GM18520 (cell line): Measurements from ENCODE around the gene MAEA.
"Not testable (repeated sequence)": the region's sequence is repeated elsewhere in the genome, so short reads cannot be mapped to it uniquely, and the experiment has no call there.

ENCODE experiments used
- ATAC-seq: cut with Tn5 transposase; IDR thresholded peaks from one replicate; pipeline ENCODE4 v1.9.1; 2021; ENCODE audit not compliant: unreplicated experiment

Gene MAEA

DNA sequence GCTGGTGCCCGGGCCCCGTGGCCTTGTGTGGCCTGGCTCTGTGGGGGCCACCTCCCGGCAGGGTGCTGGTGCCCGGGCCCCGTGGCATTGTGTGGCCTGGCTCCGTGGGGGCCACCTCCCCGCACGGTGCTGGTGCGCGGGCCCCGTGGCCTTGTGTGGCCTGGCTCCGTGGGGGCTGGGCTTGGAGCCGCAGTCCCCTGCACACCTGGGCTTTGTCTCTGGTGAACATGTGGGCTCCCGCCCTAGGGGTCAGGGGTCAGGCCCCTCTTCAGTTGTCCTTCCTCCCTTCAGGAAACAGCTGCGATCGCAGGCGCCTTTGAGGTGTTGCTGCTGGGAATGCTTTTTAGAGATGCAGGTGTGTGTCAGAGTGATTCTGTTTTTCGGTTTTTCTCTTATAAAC, 74.5 kb downstream of the MAEA start:
- ATAC-seq: no peak

DNA sequence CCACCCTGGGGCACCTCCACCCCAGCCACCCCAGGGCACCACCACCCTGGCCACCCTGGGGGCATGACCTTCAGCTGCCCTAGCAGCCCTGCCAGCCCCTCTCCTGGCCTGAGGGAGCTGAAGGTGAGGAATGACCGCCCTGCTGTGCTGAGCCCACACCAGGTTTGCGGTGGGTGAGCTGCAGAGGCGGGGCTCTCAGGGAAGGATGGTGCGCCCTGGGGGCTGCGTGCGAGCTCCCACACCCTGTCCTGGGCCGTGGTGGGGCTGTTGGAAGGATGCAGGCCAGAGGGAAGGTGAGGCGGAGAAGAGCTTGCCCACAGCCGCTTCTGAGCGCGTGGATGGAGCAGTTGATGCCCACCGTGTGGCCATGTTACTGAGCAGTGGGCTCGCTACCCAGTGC, 75.1 kb downstream of the MAEA start:
- ATAC-seq: no peak

DNA sequence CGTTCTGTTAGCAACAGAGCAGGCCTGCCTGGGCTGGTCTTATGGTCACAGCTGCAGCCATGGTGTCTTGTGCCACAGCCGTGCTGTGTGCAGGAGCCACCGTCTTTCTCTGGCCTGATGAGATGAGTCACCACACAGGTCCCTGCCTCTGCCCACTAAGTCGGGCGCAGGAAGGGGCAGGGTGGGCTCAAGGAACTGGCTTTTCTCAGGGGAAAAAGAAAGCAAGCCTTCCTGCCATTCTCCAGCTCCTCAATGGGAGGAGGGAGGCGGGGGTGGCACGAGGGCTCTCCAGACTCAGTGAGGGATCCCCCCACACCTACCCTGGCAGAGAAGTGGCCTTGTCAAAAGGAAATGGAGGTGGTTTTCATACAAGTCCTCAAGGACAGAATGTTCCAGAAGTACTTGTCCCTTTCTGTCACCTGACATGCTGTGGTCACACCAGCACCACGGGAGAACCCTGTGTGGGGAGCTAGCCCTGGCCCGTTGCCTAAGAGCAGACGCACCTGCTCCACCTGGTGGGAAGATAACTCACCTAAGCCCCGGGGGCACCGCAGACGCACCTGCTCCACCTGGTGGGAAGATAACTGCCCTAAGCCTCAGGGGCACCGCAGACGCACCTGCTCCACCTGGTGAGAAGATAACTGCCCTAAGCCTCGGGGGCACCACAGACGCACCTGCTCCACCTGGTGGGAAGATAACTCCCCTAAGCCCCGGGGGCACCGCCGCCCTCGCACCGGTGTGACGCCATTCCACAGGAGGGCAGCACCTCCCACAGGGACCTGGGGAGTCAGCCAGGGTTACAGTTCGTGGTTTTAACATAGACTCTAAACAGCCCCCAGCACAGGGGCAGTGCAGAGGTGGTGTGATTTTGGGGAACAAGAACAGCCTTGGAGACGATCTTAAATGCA, 75.8 kb downstream of the MAEA start:
- no peak for ATAC-seq

DNA sequence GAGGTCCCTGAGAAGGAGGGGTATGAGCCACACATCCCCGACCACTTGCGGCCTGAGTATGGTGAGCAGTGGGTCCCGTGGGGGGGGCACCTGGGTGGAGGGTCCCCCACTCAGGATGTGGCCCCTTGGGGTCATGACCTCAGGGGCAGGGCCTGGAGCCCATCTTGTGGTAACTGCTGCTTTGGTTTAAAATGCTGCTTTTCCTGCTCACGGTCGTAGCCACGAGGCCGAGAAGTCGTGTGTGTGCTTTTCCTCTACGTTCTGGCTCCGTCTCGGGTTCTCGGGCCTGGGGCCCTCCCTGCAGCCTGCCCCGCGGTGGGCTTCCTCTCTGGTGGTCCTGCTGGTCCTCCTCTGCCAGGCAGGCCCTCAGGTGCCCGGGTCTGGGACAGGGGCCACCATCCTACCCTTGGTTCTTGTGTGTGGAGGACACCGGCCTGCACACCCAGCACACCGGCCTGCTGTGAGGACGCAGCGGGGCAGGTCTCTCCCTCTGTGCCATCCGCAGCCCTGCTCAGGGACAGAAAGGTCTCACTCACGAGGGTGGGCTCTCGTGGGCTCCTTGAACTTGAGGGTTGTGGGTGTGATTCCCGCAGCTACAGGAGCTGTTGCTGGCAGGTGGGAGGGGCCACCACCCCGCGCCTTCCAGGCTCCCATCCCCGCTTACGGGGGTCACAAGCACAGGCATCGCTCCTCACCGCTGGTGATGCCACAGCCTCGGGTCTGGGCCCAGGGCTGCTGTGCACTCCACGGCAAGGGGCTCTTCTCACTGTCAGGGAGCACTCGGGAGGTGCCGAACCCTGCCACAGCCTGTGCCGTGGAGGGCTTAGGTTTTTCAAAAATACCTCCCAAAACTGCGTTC, 76.9 kb downstream of the MAEA start:
- ATAC-seq: no peak

DNA sequence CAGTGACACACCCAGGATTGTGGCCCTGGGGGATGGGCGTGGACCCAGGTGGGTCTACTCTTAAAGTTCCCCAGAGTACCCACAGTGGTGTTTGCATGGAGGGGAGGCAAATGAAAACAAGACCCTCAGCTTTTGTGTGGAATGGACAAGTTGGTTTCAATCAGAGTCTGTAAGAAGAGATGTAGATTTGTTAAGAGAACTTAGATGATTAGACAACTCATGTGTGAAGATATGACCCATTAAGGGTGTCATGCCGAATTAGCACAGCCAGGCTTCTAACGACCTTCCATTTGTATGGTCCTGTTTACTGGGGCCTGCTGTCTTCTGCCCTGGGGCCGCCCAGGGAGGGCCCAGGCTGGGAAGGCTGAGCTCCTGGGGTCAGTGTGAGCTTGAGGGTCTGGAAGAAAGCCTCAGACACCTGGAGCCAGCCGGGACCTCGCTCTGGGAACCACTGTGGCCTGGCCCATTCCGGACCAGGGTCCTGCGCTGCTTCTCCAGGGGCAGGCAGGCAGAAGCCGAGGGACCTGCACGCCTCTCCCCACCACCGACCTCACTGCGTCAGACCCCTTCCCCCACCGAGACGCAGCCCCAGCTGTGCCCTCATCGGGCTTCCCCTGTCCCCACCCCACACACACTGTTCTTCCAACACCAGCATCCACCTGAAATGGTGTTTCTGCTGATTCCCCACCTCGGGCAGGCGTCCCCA, 77.7 kb downstream of the MAEA start:
- no peak for ATAC-seq

DNA sequence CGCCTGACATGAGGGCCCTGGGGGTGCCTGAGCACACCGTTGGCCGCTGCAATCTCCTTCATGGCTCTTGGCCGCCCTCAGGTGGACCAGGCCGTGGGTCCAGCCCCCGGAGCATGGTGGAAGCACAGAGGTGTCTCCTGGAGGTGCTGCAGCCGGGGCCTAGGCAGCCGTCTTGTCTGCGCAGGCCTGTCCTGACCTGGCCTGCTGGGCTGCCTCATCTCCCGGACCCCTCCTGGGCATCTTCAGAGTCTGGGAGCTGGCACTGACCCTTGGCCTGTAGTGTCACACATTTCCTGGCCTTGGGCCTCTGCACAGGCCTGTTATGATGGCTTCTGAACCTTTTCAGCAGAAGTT, 78.2 kb downstream of the MAEA start:
- ATAC-seq: no peak

DNA sequence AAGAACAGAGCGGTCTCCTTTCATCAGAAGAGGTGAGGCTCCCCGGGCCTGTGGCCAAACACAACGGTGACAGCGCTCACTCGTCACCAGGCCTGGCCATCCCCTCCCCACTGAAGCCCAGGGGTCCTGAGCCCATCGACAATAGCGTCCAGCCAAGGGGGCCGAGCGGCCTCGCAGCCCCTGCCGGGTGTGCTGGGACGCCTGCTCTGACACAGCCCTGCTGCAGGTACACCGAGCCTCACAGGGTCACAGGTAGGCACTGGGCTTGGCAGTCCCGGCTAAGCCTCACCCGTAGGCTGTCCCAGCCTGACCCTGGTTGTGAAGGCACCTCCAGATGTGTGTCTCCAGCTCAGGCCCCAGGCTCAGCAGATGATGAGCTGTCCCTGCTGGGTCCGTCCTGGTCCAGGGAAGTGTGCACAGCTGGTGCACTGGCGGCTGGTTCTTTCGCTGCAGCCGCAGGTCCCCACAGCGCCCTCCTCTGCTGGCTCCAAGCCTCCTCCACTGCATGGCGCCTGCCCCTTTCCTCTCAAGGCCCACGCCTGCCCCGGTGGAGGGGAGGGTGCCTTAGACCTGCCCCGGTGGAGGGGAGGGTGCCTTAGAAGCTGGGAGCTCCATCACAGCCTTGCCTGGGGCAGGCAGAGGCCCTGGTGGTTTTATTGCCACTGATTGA, 78.9 kb downstream of the MAEA start:
- ATAC-seq: no peak

DNA sequence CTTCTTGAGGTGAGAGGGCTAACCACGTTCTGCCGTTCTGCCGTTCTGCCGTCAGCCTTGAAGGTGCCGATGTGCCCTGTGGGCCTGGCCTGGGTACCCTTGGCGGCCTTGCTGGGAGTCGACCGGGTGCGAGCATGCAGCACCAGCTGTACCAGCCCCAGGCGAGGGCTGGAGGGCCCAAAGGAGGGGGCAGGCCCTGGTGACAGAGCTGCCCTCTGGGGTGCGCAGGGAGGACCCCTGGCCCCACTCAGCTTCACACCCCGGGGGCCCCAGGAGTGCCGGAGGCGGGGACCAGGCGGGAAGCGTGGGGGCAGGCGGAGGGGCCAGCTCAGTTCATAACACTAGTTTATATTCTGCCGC, 79.4 kb downstream of the MAEA start:
- ATAC-seq: no peak

DNA sequence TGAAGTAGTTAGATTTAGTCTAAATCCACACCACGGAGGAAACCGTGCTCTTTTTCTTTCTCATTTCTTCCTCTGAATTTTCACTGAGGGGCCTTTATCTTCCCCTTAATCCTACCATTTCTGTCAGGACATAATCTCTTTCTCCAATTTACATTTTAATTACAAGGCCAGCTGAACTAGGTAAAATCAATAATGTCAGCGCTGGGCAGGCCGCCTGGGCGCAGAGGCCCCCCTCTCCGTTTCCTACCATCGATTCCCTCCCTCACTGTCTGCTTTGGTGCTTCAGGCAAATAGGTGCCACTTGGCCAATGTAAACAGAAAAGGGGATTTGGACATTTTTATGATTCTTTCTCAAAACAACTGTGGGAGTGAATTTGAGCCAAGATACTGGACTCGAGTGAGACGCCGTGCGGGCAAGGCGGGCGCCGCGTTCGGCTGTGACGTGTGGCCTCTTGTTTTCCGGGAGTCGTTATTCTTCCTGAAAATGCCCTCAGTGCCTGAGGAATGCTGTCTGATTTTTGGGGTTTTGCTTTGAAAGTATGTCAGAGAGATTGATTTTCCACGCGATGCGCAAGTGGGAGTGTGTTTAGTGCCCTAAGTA, 79.9 kb downstream of the MAEA start:
- ATAC-seq: no peak

DNA sequence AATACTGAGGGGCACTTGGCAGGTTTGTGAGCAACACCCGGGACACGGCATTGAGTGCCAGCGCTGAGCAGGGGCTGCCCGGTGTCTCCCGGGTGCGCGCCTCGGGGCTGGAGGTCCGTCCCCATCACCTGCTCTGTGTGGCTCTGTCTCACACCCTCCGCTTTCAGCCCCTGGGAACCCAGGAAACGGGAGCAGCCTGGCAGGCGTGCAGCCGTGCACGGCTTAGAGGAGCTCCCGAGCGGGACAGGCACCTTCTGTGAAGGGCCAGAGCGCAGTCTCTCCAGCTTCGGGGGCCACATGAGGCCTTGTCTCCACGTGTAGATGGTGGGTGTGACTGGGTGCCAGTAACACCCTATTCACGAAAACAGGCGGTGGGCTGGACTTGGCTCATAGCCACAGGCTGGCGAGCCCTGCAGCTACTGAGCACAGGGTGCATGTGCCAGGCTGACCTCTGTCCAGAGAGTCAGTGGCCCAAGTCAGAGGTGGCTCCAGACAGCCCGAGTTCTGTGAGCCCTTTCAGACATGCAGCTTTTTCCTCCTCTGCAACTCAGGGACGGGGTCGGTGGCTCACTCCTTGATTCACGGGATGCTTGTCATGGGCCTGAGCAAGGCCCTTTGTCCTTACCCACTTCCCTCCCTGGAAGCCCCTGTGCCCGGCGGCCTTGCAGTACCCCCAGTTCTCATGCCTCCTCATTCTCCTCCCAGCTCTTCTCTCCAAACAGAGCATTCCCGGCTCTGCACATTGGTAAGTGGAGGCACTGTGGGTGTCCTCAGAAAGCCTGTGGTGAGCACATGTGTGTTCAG, 80.8 kb downstream of the MAEA start:
- ATAC-seq: no peak

DNA sequence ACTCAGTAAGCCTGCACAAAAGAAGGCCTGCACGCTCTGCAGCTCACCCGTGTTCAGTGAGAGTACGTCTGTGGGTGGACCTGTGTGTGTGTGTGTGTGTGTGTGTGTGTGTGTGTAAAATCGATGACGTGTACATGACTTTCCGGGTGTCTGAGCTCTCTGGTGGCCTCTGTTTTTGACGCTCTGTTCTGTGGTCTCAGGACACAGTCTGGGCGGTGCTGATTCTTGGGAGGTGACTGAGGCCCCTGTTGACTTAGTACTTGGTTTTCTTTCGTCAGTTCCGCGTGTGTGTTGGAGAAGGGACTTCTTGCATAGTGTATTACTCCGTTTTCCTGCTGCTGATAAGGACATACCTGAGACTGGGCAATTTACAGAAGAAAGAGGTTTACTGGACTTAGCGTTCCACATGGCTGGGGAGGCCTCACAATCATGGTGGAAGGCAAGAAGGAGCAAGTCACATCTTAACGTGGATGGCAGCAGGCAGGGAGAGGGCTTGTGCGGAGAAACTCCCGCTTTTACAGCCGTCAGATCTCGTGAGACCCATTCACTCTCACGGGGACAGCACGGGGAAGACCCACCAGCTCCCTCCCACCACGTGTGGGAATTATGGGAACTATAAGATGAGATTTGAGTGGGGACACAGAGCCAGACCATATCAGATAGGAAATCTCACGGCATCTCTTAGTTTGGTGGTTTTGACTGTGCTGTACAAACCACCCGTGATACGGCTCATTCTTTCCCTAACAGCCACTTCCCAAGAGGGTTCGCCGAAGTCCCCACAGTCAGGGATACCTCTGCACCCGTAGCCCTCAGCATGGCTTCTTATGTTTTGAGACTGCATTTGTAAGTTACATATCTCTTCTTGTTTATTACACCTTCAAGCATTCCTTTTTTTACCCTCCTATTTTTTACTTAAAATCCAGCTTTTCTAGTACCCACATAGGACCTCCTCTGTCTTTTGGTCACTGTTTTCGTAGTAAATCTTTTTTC, 81.8 kb downstream of the MAEA start:
- ATAC-seq: no peak

DNA sequence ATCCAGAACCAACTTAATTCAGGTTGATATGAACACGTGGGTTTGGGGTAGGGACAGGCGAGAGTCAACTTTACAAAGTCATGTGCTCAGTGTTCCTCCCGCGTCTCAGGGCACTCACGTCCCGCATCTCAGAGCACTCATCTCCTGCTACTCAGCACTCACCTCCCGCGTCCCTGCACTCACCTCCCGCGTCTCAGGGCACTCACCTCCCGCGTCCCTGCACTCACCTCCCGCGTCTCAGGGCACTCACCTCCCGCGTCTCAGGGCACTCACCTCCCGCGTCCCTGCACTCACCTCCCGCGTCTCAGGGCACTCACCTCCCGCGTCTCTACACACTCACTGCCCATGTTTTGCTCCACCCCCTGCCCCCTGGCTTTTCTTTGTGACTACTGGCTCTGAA, 82.9 kb downstream of the MAEA start:
- not testable (repeated sequence) for ATAC-seq

DNA sequence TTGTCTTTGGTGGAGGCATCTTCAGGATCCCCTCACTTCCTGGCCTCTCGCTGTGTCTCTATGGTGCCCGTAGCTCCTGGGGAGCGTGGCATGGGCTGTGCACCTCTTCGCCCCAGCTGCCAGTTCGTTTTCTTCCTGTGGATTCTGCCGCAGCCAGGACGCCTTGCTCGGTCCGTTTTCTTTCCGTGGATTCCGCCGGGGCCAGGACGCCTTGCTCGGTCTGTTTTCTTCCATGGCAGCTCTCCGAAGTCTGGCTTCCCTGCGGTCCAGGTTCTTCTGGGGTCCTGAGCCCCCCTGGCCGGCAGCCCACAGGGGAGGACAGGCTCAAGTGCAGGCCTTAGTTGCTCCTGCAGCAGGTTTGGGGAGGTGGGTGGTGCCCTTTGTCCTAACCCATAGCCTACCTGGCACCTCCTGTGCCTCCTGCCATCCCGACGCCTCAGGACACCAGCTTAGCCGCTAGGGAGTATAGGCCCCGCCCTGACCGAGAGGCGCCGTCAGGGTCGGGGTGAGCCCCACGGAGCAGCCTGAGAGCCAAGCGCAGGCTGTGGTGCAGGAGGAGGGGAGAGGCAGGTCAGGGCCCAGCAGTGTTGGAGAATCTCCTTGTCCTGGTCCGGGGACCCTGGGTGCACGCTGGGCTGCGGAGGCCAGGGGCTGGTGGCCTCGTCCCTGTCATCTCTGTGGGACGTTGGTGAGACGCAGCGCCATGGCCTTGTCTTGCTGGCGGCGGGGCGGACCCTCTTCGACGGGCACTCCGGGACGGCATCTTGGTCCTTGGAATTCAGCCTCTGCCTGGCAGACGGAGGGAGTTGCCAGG, 84.4 kb downstream of the MAEA start:
- no peak for ATAC-seq

DNA sequence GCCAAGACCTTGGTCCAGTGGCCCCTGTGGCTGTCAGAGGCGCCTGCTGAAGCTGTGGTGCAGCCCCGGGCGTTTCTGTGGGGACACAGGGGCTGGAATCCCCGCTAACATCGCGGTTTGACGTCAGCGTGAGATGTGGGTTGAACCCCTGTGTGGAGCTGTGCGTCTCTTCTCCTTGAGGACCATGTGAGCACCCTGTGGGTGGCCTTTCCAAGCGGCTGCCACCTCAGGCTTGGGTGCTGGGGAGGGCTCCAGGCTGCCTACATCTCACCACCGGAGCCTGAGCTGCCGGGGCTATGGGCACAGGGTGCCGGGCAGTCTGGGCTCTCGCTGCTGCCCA, 85.0 kb downstream of the MAEA start:
- no peak for ATAC-seq

DNA sequence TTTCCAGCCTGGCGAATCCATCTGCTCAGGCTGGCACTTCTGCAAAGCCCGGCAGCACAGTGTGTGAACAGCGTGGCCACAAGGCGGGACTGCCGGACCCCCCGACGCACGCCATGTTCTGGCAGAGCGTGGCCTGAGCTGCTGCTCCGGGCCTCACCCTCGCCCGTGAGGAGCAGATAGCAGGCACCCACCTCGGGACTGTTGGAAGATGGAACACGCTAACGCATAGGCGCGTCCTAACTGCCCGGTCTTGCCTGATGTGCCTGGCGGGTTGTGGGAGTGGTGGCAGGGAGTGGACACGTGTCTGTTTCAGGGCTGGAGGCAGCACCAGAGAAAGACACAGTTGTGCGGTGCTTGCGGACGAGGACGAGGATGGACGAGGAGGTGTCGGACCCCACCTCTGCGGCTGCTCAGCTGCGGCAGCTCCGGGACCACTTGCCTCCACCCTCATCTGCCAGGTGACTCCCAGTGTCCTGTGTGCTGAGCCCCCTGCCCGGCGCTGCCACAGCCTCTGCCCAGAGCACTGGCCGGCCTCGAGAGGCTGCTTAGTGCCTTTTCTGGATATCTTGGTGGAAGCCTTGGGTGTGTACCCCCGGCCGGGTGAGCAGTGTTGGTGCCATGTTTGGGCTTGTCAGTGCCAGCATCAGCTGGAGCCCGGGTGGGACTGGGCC, 85.5 kb downstream of the MAEA start:
- ATAC-seq: no peak

DNA sequence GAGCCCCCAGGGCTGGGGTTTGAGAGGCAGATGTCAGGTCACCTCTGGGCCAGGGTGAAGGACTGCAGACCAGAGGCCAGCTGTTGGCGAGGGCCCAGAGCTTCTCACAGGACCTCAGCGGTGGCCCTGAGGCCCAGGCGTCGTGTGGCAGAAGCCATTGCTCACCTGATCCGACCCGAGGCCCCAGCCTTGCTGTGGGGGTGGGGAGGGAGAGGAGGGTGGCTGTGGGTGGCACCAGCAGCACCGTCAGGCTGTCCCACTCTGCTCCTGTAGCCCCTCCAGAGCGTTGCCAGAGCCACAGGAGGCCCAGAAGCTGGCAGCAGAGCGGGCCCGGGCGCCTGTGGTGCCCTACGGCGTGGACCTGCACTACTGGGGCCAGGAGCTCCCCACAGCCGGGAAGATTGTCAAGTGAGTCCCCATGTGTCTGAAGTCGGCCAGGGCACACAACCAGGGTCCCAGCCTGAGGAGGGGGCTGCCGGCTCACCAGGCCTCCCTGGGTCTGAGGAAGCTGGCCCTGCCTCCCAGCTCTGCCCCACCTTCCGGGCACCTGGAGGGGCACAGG, 86.2 kb downstream of the MAEA start:
- no peak for ATAC-seq

DNA sequence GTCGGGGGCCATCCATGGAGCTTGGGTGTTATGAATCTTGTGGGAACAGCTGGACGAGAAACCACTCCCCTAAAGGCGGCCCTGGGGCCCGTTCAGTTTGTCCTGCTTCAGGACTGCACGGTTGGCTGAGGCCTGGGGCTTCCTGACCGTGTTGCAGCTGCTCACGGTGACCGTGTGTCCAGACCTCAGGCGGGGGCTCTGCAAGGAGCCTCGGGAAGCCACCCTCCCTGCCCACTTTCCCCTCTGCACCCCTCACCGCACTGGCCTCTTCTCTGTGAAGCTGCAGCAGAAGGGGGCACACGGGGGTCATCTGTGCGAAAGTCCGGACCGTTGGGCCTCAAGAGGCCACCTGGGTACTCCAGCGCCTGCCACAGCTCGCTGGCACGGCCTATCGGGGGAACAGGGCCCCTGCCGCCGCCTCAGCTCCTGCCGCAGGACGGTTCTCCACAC, 86.7 kb downstream of the MAEA start:
- ATAC-seq: no peak
